Effector memory CD8-positive, alpha-beta T cell (primary cell): Measurements from ENCODE around the gene RAB25.
A peak's percentile ranks its signal among the peaks of the same experiment; 100 is the strongest.

ENCODE experiments used
- ATAC-seq: fragments of 150-1000 bp; cut with Tn5 transposase; replicated peaks from 2 replicates; pipeline ENCODE4 v1.10.0; 2021; ENCODE audit warnings: mild to moderate bottlenecking, moderate library complexity
- DNase-seq, 3 experiments: peaks; one replicate each; pipeline ENCODE4 v3.0.0; 2021
- H3K27ac Mint-ChIP-seq, 2 donors: one replicate each; pipeline ENCODE4 v1.8.0; 2022; ENCODE audit warnings: mild to moderate bottlenecking in 2 of 2, mixed read lengths in 2 of 2, moderate library complexity in 2 of 2
- H3K27me3 Mint-ChIP-seq, 2 donors: one replicate each; pipeline ENCODE4 v1.8.0; 2022; ENCODE audit warnings: mixed read lengths in 2 of 2
- H3K36me3 Mint-ChIP-seq: one replicate; pipeline ENCODE4 v1.8.0; 2022; ENCODE audit warnings: mild to moderate bottlenecking, moderate library complexity, mixed read lengths; ENCODE audit not compliant: insufficient read depth
- H3K4me1 Mint-ChIP-seq, 2 donors: one replicate each; pipeline ENCODE4 v1.8.0; 2022; ENCODE audit warnings: low read depth in 2 of 2, mixed read lengths in 2 of 2
- H3K4me3 Mint-ChIP-seq, 2 donors: one replicate each; pipeline ENCODE4 v1.8.0; 2022; ENCODE audit warnings: mild to moderate bottlenecking in 2 of 2, mixed read lengths in 2 of 2, moderate library complexity in 2 of 2
- H3K9me3 Mint-ChIP-seq, 2 donors: one replicate each; pipeline ENCODE4 v1.8.0; 2022; ENCODE audit warnings: mixed read lengths in 2 of 2

Gene RAB25

GRCh38 chr1:156045076-156045475, 15.9 kb upstream of the RAB25 start:
- H3K4me1 Mint-ChIP-seq: peaks cover 15 to 16% of the 10 kb centered on the region in 2 donors
- DNase-seq: no peak
- peak overlapping the region in 1 of 2 donors; percentile 30 for H3K4me3 Mint-ChIP-seq
- ATAC-seq: peak; percentile 94
- H3K27ac Mint-ChIP-seq: peak overlapping the region; percentile 35 to 82
- H3K36me3 Mint-ChIP-seq: peaks cover 34% of the 10 kb centered on the region
- H3K27me3 Mint-ChIP-seq: no peaks in the 10 kb centered on the region
- no peaks in the 10 kb centered on the region for H3K9me3 Mint-ChIP-seq

- DNase-seq (no peak), ATAC-seq (no peak)
- H3K4me3 Mint-ChIP-seq: no peak overlapping the region
- H3K27me3 Mint-ChIP-seq: no peaks in the 10 kb centered on the region
- no peak overlapping the region for H3K27ac Mint-ChIP-seq
- H3K9me3 Mint-ChIP-seq: no peaks in the 10 kb centered on the region
- peaks cover 25 to 26% of the 10 kb centered on the region in 2 donors for H3K4me1 Mint-ChIP-seq
- peaks cover 19% of the 10 kb centered on the region for H3K36me3 Mint-ChIP-seq
Measured at GRCh38 chr1:156048663-156049258, 12.2 kb upstream of the RAB25 start.

- Mint-ChIP-seq H3K36me3 (peaks cover 22% of the 10 kb centered on the region), H3K27me3 (no peaks in the 10 kb centered on the region), H3K4me3 (no peak overlapping the region), H3K9me3 (no peaks in the 10 kb centered on the region), H3K4me1 (peaks cover 24 to 29% of the 10 kb centered on the region in 2 donors), H3K27ac (no peak overlapping the region)
- ATAC-seq: no peak
- DNase-seq: no peak
Measured at GRCh38 chr1:156050376-156050775, 10.6 kb upstream of the RAB25 start.

- no peak for ATAC-seq
- peaks cover 22% of the 10 kb centered on the region for H3K36me3 Mint-ChIP-seq
Measured at GRCh38 chr1:156051011-156051725, 9.8 kb upstream of the RAB25 start.

GRCh38 chr1:156052862-156053767, 7.8 kb upstream of the RAB25 start:
- ATAC-seq: peak; percentile 31
- peaks cover 19% of the 10 kb centered on the region for H3K36me3 Mint-ChIP-seq

More at GRCh38 chr1:156051011-156051725, 9.8 kb upstream of the RAB25 start:
- H3K9me3 Mint-ChIP-seq: no peaks in the 10 kb centered on the region
- no peaks in the 10 kb centered on the region for H3K27me3 Mint-ChIP-seq
- H3K4me3 Mint-ChIP-seq: no peak overlapping the region
- no peak overlapping the region for H3K27ac Mint-ChIP-seq
- H3K4me1 Mint-ChIP-seq: peaks cover 29 to 35% of the 10 kb centered on the region in 2 donors
- no peak for DNase-seq

GRCh38 chr1:156053768-156054499, 7.0 kb upstream of the RAB25 start, which contains the start of gene UBQLN4:
Gene UBQLN4, minus strand, starts transcription at chr1:156053798. Its CDS starts 97 bp downstream, at chr1:156053701.
- Mint-ChIP-seq H3K9me3 (no peaks in the 10 kb centered on the region), H3K4me1 (peaks cover 32 to 39% of the 10 kb centered on the region in 2 donors), H3K4me3 (peak within 1 kb of the TSS; percentile 99), H3K27me3 (no peaks in the 10 kb centered on the region), H3K36me3 (peaks cover 18% of the 10 kb centered on the region), H3K27ac (peak within 1 kb of the TSS; percentile 89 to 92)
- ATAC-seq: peak; percentile 67
- peak; percentile 78 to 79 (median 79) for DNase-seq

More at GRCh38 chr1:156052862-156053767, 7.8 kb upstream of the RAB25 start:
- H3K27ac Mint-ChIP-seq: peak overlapping the region; percentile 59 to 85
- peaks cover 32 to 39% of the 10 kb centered on the region in 2 donors for H3K4me1 Mint-ChIP-seq
- H3K4me3 Mint-ChIP-seq: peak overlapping the region; percentile 99
- DNase-seq: peak; percentile 48 to 50 (median 49)
- no peaks in the 10 kb centered on the region for H3K9me3 Mint-ChIP-seq
- H3K27me3 Mint-ChIP-seq: no peaks in the 10 kb centered on the region

GRCh38 chr1:156054500-156055280, 6.3 kb upstream of the RAB25 start, which contains the start of gene LAMTOR2:
Gene LAMTOR2, plus strand, starts transcription at chr1:156054782. Its CDS starts 108 bp downstream, at chr1:156054890.
- ATAC-seq (peak; percentile 81), DNase-seq (peak; percentile 93 to 97 (median 95))
- peak within 1 kb of the TSS; percentile 99 for H3K4me3 Mint-ChIP-seq
- peaks cover 32 to 35% of the 10 kb centered on the region in 2 donors for H3K4me1 Mint-ChIP-seq
- H3K36me3 Mint-ChIP-seq: peaks cover 16% of the 10 kb centered on the region
- H3K27me3 Mint-ChIP-seq: no peaks in the 10 kb centered on the region
- H3K9me3 Mint-ChIP-seq: no peaks in the 10 kb centered on the region
- H3K27ac Mint-ChIP-seq: peak within 1 kb of the TSS; percentile 89 to 92

GRCh38 chr1:156055281-156056048, 5.5 kb upstream of the RAB25 start:
- no peaks in the 10 kb centered on the region for H3K9me3 Mint-ChIP-seq
- peaks cover 30 to 33% of the 10 kb centered on the region in 2 donors for H3K4me1 Mint-ChIP-seq
- no peak for ATAC-seq

GRCh38 chr1:156056326-156056849, 4.6 kb upstream of the RAB25 start:
- Mint-ChIP-seq H3K36me3 (peaks cover 11% of the 10 kb centered on the region), H3K4me1 (peaks cover 30 to 33% of the 10 kb centered on the region in 2 donors), H3K27me3 (no peaks in the 10 kb centered on the region), H3K4me3 (no peak overlapping the region), H3K9me3 (no peaks in the 10 kb centered on the region), H3K27ac (no peak overlapping the region)
- ATAC-seq (no peak), DNase-seq (no peak)

More at GRCh38 chr1:156055281-156056048, 5.5 kb upstream of the RAB25 start:
- Mint-ChIP-seq H3K27ac (peak overlapping the region; percentile 56 to 92), H3K36me3 (peaks cover 11% of the 10 kb centered on the region), H3K27me3 (no peaks in the 10 kb centered on the region), H3K4me3 (peak overlapping the region; percentile 99)
- no peak for DNase-seq

GRCh38 chr1:156062189-156062588, 1.2 kb downstream of the RAB25 start:
- H3K27me3 Mint-ChIP-seq: no peaks in the 10 kb centered on the region
- H3K4me1 Mint-ChIP-seq: peaks cover 5% of the 10 kb centered on the region in 2 donors
- no peak overlapping the region for H3K27ac Mint-ChIP-seq
- DNase-seq (no peak), ATAC-seq (no peak)
- H3K4me3 Mint-ChIP-seq: no peak overlapping the region
- no peaks in the 10 kb centered on the region for H3K9me3 Mint-ChIP-seq
- peaks cover 6% of the 10 kb centered on the region for H3K36me3 Mint-ChIP-seq

GRCh38 chr1:156063997-156064285, 3.0 kb downstream of the RAB25 start:
- DNase-seq: no peak
- H3K4me1 Mint-ChIP-seq: peaks cover 5% of the 10 kb centered on the region in 2 donors

More at GRCh38 chr1:156063997-156064285, 3.0 kb downstream of the RAB25 start:
- Mint-ChIP-seq H3K9me3 (no peaks in the 10 kb centered on the region), H3K27ac (no peak overlapping the region), H3K27me3 (no peaks in the 10 kb centered on the region), H3K4me3 (no peak overlapping the region), H3K36me3 (peaks cover 2% of the 10 kb centered on the region)
- no peak for ATAC-seq
